H4 (cell line): ENCODE data around the gene CALHM6. TPM values are rescaled to one million over a fixed set of nuclear protein-coding genes. Genes with fewer than 3 reads are reported as not detected.

Source experiments
- DNase-seq: peaks from one replicate; pipeline ENCODE4 v3.0.0-alpha.2; 2015; ENCODE audit warnings: low spot score
- total RNA-seq: library from RNA; depleted of rRNA; stranded (reverse); fragments of >200 nt; shearing (Covaris generic); gene quantifications from 2 replicates; pipeline ENCODE4 v1.2.3, GENCODE V29; 2014

CALHM6 gene
- total RNA-seq, 1 experiment from 2014 or later: 0.91 TPM

DNA sequence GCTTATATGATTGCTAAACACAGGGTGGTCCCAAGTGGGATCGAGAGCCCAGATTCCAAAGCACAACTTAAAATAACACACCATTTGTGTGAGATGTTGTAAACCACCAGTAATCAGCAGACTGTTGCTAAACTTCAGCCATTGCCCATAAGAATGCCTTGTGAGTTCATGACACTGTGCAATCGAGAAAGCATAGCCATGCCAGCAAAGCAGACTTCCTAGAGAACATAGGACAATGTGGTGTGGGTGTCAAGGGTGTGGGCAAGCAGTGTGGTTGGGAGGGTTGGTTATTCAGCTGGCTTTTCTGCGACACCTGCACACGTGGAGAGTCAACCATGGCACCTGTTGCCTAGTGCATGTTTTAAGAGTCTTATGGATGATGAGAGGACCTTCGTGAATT lies 16.1 kb upstream of the CALHM6 start:
- no peak for DNase-seq

DNA sequence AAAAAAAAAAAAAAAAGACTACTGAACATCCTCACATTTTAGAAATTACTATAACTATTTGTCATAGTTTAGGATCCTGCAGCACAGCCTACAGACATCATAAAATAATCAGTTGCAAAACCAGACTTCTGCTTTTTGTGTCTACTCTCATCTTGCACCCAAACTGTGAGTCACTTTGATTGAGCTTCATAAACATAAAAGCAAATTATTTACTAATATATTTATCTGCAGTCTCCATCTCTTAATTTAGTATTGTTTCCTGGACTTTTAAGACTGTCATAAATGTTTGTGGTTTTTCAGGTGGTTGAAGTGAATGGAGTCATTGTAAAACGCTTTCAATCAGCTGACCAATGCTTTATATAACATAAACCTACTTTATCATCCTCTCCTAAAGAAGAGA lies 14.8 kb upstream of the CALHM6 start:
- DNase-seq: peak; percentile 21

DNA sequence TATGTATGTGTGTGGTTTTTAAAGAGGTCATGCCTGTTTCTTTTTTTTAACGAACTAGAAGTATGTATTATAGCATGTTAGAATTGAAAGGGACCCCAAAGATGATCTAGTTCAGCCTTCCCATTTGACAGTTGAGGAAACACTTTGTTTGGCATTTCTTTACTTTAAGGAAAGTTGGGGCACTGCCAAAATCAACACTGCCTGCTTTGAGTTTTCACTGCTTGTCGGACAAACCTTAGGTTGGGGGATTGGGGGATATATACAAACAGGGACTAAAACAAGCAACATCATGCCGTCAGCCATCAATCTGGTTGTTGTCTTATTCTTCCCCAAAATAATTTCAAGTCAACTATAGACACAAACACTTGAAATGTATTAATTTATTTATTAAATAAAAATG lies 14.1 kb upstream of the CALHM6 start:
- peak; percentile 41 for DNase-seq

DNA sequence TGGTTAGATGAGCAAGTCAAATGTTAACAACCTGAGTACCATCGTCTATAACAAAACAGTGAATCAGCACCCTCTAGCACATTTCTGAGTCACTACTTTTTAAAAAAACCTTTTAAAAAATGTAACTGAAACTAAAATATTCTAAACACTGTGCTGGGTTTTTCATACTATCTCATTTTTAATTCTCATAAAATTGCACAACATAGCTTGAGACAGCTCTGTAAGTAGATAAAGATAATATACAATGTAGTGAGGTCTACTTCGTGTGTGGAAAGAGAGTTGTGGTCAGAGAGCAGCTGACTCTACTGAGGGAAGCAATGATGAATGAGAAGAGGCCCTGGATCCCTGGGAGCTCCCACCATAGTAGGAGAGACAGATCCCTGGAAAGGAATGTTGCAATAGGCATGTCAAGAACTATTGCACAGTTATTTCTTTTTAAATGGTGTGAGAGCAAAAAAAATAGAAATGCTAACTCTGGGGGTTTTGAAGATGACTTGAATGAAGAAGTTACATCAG lies 13.6 kb upstream of the CALHM6 start:
- peak; percentile 86 for DNase-seq

DNA sequence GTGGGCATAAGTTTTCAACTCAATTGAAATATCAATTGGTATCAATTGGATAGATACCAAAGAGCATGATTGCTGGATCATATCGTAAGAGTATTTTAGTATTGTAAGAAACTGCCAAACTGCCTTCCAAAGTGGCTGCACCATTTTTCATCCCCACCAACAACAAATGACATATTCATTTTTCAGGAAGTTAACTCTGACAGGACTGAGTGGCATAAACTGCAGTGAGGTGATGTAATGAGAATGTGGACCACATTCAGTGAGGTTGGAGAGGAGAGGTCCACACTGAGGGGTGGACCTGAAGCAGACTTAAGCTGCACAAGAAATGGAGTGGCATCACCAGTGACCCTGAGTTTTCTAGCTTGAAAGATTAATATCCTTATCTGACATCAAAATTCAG lies 11.6 kb upstream of the CALHM6 start:
- DNase-seq: no peak

DNA sequence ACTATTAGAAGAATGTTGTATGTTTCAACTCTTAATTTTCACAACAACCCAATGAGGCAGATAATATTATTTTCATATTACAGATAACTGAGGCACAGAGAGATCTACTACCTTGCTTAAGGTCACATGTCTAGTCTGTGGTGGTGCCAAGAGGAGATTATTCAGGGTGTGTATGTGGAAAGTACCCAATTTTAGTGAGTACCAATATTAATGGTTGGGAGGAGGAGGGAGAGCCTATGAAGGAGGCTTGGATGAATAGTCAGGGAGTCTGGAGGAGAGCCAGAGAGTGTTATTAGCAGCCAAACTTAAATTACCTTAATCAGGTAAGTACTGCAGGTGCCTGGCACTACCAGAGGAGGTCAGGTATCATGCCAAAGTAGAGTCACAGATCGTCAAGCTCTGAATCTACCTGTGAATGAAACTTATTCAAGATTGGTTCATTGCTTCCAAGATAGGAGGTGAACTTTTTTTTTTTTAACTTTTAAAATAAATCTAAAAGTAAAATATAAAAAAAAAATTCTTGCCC lies 10.9 kb upstream of the CALHM6 start:
- no peak for DNase-seq

DNA sequence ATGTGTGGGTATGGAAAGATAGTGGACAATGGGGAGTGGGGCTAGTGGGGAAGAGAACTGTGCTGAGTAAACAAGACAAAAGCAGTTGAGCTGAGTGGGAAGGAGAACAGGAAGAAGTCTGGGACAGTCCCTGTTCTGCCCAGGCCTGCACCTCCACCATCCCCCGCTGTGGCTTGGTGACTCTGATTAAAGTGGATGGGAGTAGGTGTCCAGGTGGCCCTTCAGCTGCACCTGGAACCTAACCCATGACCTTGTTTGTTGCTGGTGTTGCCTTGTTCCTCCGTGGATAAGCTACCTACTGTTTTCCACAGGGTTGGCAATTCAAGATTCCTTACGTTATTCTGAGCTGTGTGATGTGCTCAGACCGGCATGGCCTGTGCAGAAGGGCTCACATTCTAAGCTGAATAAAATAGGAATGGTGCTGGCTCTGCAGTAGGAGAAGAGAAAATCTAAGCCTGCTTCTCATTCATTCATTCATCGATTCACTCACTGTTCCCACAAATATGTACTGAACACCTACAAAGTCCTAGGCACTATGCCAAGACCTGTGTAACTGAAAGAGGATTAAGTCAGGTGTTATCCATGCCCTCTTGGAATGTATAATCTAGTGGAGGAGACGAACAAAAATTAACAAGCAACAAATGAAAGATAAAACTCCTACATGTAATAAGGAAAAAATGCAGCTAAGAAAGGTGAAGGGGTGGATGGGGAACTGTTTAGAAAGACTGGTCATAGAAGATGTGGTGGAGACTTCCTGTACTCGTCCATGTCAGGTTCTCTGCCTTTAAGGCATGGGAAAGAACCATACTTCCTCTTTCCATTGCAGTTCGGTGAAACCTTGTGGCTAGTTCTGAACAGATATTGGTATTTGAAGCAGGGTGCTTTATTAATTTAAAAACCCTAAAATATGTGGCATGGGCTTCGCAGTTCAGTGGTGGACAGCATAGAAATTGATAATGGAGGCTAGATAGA lies 10.1 kb upstream of the CALHM6 start:
- no peak for DNase-seq

DNA sequence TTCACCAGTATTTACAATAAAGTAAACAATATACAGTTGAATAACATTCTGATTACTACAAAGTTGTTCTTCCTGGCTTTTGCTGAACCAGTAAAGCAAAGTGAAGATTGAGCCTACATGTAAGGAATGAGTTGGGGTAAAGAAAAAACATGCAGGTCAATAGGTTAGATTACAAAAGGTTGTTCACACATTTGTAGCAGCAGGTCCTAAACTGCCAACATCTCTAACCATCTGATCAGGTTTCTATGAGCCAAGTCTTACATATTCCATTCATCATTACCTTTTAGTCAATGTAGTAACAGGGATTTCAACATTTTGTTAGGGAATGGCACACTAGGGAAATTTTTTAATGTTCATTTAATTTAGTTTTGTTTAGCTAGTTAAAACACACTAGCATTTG lies 9.3 kb upstream of the CALHM6 start:
- DNase-seq: no peak

DNA sequence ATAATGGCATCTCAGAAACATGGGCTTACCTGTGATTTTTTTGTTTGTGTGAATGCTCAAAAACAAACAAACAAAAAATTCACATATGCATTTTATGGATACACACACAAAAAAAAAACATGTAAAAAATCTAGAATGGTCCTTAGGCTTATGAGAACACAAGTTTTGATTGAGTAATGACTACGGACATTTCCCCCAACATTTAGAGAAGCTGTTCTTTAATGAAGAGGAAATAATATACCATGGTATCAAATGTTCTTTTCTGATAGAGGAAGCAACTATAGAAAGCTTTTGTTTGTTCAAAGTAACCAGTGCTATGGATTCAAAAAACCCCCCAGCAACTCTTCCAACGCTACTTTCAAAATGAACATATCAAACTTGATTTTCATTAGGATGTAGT lies 8.6 kb upstream of the CALHM6 start:
- DNase-seq: no peak

DNA sequence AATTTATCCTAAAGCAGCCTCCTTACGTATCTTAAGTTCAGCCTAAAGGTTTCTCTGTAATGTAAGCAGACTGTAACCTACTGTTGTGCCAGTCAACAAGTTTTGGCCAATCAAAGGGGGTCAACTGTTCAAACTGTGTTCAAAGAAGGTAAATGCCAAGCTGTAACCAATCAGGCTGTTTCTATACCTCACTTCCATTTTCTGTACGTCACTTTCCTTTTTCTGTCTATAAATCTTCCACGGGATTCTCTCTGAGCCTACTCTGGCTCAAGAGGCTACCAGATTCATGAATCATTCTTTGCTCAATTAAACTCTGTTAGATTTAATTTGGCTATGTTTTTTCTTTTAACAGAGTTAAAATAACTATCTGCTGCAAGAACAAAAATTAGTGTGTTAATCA lies 5.1 kb upstream of the CALHM6 start:
- DNase-seq: no peak

DNA sequence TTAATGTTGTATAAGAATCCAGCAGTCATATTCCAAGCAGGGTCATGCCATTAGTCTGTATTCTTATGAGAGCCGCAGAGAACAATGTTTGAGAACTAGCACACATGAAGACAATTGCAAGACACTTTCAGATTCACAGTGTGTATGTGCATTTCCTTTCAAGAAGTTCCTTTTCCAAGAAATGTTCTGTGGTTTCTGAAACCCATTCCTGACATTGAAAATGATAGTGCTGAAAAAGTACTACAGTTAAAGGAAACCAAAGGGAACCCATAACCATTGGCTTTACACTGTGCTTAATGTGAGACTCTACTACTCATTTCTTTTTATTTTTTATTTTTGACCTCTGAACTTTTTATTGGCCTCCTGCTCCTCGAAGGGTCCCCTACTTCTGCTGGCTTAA lies 4.2 kb upstream of the CALHM6 start:
- DNase-seq: no peak

DNA sequence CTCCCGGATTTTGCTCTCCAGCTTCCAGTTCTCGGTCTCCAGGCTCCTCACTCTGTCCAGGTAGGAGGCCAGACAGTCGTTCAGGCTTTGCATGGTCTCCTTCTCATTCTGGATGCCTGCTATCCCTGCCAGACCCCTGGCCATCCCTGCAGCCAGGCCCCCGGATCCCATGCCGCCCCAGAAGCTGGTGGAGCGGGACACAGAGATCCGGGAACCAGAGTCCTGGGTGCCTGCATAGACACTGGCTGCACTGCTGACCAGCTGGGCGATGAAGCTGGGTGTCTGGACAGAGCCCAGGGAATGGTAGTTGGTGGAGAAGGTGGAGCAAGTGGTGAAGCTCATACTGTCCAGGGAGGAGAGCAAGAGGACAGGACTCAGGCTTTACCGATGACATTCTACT lies 2.9 kb upstream of the CALHM6 start:
- no peak for DNase-seq

DNA sequence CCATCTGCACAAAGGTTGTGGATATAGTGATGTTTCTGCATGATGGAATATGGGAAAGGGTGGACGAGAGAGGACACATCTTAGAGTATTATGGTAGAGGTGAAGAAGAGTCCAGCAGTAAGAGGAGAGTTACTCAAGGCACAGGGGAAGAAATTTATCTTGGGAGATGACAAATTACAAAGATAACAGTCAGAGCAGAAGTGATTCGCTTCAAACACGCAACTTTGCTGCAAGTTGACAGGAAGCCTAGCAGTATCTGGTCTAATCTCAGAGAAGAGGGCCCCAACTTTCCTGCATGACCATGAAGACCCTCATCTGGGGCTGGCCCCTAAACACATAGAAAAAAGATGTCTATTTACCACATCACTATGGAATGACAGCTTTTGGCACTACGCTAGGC lies 1.2 kb upstream of the CALHM6 start:
- no peak for DNase-seq

DNA sequence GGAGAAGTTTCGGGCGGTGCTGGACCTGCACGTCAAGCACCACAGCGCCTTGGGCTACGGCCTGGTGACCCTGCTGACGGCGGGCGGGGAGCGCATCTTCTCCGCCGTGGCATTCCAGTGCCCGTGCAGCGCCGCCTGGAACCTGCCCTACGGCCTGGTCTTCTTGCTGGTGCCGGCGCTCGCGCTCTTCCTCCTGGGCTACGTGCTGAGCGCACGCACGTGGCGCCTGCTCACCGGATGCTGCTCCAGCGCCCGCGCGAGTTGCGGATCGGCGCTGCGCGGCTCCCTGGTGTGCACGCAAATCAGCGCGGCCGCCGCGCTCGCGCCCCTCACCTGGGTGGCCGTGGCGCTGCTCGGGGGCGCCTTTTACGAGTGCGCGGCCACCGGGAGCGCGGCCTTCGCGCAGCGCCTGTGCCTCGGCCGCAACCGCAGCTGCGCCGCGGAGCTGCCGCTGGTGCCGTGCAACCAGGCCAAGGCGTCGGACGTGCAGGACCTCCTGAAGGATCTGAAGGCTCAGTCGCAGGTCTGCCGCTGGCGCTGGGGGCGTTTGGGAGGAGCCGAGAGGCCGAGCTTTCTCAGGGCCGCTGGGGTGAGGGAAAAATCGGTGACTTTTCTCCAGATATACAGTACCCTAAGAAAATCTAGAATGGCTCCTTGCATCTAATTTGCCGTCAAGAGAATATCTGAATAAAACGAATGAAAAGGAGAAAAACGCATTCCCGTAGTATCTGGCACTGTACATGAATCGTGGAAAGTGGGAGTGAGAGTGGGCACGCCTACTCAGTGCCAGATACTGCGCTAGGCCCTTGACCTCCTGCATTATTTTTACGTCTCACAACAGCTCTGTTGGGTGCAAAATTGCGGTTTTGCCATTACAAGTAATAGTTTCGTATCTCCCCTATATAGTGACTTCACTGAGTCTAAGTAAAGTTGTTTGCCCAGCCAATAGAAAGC lies 1.0 kb downstream of the CALHM6 start:
- no peak for DNase-seq

DNA sequence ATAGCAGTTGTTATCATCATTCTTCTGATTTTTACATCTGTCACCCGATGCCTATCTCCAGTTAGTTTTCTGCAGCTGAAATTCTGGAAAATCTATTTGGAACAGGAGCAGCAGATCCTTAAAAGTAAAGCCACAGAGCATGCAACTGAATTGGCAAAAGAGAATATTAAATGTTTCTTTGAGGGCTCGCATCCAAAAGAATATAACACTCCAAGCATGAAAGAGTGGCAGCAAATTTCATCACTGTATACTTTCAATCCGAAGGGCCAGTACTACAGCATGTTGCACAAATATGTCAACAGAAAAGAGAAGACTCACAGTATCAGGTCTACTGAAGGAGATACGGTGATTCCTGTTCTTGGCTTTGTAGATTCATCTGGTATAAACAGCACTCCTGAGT lies 2.1 kb downstream of the CALHM6 start:
- DNase-seq: no peak

DNA sequence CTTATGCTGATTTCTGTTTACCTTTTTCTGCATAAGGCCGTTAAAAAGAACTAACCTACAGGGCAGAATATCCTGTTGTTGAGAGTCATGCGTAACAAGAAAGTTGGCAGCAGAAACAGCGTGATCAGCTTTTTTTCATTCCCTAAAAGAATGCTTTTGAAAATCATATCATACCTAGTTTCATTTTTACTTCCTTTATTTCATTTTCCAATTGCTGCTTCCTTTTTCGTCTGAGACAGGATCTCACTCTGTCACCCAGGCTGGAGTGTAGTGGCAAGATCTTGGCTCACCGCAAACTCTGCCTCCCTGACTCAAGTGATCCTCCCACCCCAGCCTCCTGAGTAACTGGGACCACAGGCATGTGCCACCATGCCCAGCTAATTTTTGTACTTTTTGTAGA lies 4.1 kb downstream of the CALHM6 start:
- no peak for DNase-seq

DNA sequence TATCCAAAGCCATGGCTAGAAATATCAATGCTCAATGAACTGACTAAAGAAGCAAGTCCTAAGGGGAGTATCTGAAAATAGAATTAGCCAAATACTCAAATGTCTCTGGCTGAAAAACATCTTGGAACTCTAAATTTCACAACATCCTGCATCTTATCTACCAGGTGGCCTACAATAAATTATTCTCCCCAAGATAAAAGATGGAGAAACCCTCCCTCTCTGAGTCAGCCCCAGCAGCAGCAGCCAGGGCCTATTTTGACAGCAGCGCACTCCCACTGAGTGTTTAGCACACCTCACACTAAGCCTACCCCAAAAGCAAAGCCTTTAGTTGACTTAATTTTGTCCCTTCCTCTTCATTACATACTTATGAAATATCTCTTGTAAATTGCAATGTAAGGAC lies 5.9 kb downstream of the CALHM6 start:
- no peak for DNase-seq

DNA sequence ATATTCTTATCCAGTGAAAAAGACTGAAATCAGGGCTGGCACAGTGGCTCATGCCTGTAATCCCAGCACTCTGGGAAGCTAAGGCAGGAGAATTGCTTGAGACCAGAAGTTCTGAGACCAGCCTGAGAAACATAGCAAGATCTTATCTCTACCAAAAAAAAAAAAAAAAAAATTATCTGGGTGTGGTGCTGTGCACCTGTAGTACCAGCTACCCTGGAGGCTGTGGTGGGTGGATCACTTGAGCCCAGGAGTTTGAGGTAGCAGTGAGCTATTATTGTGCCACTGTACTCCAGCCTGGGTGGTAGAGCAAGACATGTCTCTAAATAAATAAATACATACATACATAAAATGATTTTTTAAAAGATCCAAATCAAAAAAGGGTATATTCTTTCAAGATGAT lies 6.3 kb downstream of the CALHM6 start:
- DNase-seq: no peak

DNA sequence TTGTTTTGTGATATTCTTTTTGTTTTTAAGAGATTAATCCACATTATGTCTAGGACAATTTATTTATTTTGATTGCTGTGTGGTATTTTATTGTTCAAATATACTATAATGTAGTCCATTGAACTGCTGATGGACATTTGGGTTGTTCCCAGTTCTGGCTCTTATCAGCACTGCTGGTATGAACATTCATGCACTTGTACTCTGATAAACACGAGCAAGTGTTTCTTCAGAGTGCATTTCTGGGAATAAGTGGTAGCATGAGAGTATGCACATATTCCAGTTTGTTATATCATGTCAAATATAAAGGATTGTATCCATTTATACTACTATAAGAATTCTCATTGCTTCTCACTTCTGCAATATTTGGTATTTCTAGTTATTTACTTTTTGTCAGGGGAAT lies 7.1 kb downstream of the CALHM6 start:
- no peak for DNase-seq

DNA sequence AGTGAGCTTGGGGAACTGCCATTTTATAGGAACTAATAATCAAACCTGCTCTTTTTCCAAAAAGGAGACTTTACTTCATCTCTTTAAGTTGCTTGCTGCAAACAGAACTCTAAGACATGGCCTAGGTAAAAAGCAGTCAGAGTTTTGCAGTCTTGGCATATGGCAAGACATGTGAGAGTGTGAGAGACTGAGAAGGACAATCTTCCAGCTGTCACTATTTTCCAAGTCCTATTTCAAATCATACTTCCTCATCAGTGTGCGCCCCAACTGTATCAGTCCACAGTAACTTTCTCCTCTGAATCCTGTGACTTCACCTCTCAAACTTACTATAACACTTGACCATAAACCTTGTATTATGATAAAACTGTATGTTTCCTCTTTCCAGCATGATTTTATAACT lies 10.4 kb downstream of the CALHM6 start:
- DNase-seq: no peak

DNA sequence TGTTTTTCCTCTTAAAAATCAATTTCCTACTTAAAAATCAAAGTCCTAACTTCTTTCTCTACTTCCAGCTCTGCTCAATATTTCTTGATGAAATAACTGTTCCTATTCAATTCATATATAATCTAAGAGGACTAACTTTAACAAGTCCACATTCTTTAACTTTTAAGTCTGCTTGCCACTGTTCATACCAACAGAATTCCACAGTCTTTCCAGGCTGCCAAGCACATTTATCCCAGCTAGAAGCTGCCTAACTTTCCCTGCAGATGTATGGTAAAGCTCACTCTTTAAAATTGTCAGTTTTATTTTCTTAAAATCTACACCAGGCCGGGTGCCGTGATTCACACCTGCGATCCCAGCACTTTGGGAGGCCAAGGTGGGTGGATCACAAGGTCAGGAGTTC lies 11.5 kb downstream of the CALHM6 start:
- DNase-seq: no peak

DNA sequence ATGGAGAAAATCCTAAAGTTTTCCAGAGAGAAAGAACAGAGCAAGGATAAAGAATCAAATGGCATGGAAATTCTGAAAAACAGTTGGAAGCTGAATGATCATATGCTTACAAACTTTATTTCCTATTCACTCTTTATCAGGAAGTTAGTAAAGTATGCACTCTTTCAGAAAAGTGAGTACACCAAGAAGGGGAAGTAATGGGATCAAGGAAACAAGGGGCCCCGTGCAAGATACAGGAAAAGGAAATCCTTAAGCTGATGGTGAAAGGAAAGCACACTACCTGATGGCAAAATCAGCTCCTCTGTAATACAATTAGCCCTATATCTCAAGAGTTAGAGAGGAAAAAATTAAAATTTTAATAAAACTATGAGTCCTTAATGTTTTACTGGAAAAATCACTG lies 14.0 kb downstream of the CALHM6 start:
- DNase-seq: no peak
